SU-DHL-6 (cell line): ENCODE measurements around the gene KDM7A.

Experiments
- H2AFZ ChIP-seq: fragments of 200-600 bp; sonication (generic); 2 replicates; pipeline ENCODE4 v1.6.1; 2014; ENCODE audit warnings: low read depth, mild to moderate bottlenecking, moderate library complexity, mixed read lengths, antibody characterized with exemption, low read length; ENCODE audit not compliant: severe bottlenecking
- H3F3A ChIP-seq: fragments of 200-600 bp; shearing (Covaris generic); 2 replicates; pipeline ENCODE4 v1.6.0; 2016; ENCODE audit warnings: antibody characterized with exemption, mild to moderate bottlenecking; ENCODE audit not compliant: insufficient read depth
- H3K27ac ChIP-seq: fragments of 200-600 bp; sonication (generic); 2 replicates; pipeline ENCODE4 v1.5.1; 2016; ENCODE audit warnings: low read depth, mild to moderate bottlenecking, low read length, moderate library complexity, mixed read lengths
- H3K27me3 ChIP-seq: fragments of 200-600 bp; sonication (generic), shearing (Covaris generic); 2 replicates; pipeline ENCODE4 v1.6.0; 2014; ENCODE audit warnings: mild to moderate bottlenecking, low read length
- H3K36me3 ChIP-seq: fragments of 200-600 bp; sonication (generic); 2 replicates; pipeline ENCODE4 v1.6.1; 2014; ENCODE audit warnings: mild to moderate bottlenecking, low read length, mixed read lengths
- H3K4me2 ChIP-seq: fragments of 300-600, 200-600 bp; shearing (Covaris generic), sonication (generic); 2 replicates; pipeline ENCODE4 v1.6.0; 2014; ENCODE audit warnings: low read length, low read depth, mild to moderate bottlenecking; ENCODE audit not compliant: poor library complexity, severe bottlenecking
- H3K4me3 ChIP-seq: fragments of 200-600 bp; sonication (generic); 2 replicates; pipeline ENCODE4 v1.5.1; 2014; ENCODE audit warnings: antibody characterized with exemption, low read length, mild to moderate bottlenecking, mixed read lengths; ENCODE audit not compliant: insufficient read depth, poor library complexity, severe bottlenecking
- H3K79me2 ChIP-seq: fragments of 200-600 bp; sonication (generic); 2 replicates; pipeline ENCODE4 v1.6.1; 2014; ENCODE audit warnings: mild to moderate bottlenecking, low read length, moderate library complexity; ENCODE audit not compliant: insufficient read depth
- H3K9ac ChIP-seq: fragments of 200-600 bp; sonication (generic); 2 replicates; pipeline ENCODE4 v1.7.0; 2014; ENCODE audit warnings: mild to moderate bottlenecking, low read length
- H3K9me2 ChIP-seq: fragments of 200-600 bp; sonication (generic); replicated peaks from 2 replicates; pipeline ENCODE4 v1.6.1; 2014; ENCODE audit warnings: low read length; ENCODE audit not compliant: insufficient read depth
- H3K9me3 ChIP-seq: fragments of 200-600 bp; sonication (generic); 2 replicates; pipeline ENCODE4 v1.6.1; 2014; ENCODE audit warnings: low read length, mixed read lengths; ENCODE audit not compliant: insufficient read depth
- H4K20me1 ChIP-seq: fragments of 200-600 bp; sonication (generic); 2 replicates; pipeline ENCODE4 v1.6.1; 2014; ENCODE audit warnings: low read depth, mild to moderate bottlenecking, antibody characterized with exemption, low read length, moderate library complexity, mixed read lengths
- EZH2phosphoT487 ChIP-seq: fragments of 200-600 bp; sonication (generic), shearing (Covaris generic); conservative IDR thresholded peaks from 2 replicates; pipeline ENCODE4 v1.6.1; 2018; ENCODE audit warnings: mild to moderate bottlenecking, antibody characterized with exemption, low read length, moderate library complexity, mixed read lengths
- TF ChIP-seq, protein P1 (sequence below): fragments of 200-600 bp; sonication (generic); IDR thresholded peaks from one replicate; pipeline ENCODE4 v1.5.1; 2017; ENCODE audit warnings: antibody characterized with exemption, mild to moderate bottlenecking, low read length, moderate library complexity; ENCODE audit not compliant: insufficient read depth, poor library complexity, severe bottlenecking

KDM7A gene

DNA sequence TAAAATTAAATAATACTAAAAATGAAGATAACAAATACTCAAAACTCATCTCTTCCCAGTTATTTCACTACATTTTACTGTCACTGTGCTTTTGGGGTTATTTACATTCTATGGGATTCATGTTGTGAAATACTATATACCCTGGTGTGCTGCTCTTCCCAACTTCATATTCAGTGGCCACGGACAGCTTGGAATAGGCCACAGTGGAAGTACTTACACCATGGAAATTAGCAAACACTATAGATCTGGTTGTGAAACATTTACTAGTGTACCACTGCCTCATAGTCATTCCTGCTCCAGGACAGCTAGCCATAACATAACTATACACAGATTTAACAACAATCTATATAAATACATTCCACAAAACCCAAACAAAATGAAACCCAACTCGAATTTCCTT lies 21.2 kb upstream of the KDM7A start:
- Histone ChIP-seq H3K79me2 (no peaks in the 10 kb centered on the region), H3F3A (no peaks in the 10 kb centered on the region), H3K9me3 (no peaks in the 10 kb centered on the region), H3K9me2 (no peaks in the 10 kb centered on the region), H3K27ac (no peak overlapping the region), H3K27me3 (no peaks in the 10 kb centered on the region), H3K36me3 (no peaks in the 10 kb centered on the region), H3K4me3 (no peak overlapping the region), H2AFZ (no peak overlapping the region), H3K9ac (no peak overlapping the region), H3K4me2 (no peak overlapping the region), H4K20me1 (no peaks in the 10 kb centered on the region)
- TF ChIP-seq, protein P1, sequence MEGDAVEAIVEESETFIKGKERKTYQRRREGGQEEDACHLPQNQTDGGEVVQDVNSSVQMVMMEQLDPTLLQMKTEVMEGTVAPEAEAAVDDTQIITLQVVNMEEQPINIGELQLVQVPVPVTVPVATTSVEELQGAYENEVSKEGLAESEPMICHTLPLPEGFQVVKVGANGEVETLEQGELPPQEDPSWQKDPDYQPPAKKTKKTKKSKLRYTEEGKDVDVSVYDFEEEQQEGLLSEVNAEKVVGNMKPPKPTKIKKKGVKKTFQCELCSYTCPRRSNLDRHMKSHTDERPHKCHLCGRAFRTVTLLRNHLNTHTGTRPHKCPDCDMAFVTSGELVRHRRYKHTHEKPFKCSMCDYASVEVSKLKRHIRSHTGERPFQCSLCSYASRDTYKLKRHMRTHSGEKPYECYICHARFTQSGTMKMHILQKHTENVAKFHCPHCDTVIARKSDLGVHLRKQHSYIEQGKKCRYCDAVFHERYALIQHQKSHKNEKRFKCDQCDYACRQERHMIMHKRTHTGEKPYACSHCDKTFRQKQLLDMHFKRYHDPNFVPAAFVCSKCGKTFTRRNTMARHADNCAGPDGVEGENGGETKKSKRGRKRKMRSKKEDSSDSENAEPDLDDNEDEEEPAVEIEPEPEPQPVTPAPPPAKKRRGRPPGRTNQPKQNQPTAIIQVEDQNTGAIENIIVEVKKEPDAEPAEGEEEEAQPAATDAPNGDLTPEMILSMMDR: no peak
- TF ChIP-seq EZH2phosphoT487: no peak

DNA sequence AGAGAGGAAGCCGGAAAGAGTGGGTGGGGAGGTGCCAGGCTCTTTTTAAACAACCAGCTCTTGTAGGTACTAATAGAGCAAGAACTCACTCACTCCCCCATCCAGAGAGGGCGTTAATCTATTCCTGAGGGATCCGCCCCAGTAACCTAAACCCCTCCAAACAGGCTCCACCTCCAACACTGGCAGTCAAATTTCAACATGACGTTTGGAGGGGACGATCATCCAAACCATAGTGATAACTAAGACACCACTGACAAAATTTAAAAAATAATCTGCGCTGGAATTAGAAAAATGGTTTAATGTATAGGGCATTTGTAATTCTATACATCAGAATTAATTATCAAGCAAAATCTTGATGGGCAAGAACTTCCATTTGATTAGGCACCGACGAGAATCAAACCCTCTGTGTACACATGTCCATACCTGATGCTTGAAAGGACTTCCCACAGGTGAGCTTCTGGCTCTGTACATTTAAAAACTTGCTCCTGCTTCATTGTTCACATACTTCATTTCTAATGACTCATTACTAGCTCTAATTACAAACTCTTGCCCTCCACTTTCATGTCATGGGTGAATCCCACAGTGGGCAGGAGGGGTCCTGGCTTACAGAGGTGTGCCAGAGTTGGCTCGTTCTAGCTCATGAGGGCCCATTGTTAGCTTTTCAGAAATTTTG lies 20.6 kb upstream of the KDM7A start:
- Histone ChIP-seq H3K79me2 (no peaks in the 10 kb centered on the region), H3K9ac (no peak overlapping the region), H3K4me3 (no peak overlapping the region), H3K27me3 (no peaks in the 10 kb centered on the region), H2AFZ (no peak overlapping the region), H4K20me1 (no peaks in the 10 kb centered on the region), H3K9me3 (no peaks in the 10 kb centered on the region), H3K27ac (no peak overlapping the region), H3K9me2 (no peaks in the 10 kb centered on the region), H3F3A (no peaks in the 10 kb centered on the region), H3K4me2 (no peak overlapping the region), H3K36me3 (no peaks in the 10 kb centered on the region)
- TF ChIP-seq, protein P1: no peak
- TF ChIP-seq EZH2phosphoT487: no peak

DNA sequence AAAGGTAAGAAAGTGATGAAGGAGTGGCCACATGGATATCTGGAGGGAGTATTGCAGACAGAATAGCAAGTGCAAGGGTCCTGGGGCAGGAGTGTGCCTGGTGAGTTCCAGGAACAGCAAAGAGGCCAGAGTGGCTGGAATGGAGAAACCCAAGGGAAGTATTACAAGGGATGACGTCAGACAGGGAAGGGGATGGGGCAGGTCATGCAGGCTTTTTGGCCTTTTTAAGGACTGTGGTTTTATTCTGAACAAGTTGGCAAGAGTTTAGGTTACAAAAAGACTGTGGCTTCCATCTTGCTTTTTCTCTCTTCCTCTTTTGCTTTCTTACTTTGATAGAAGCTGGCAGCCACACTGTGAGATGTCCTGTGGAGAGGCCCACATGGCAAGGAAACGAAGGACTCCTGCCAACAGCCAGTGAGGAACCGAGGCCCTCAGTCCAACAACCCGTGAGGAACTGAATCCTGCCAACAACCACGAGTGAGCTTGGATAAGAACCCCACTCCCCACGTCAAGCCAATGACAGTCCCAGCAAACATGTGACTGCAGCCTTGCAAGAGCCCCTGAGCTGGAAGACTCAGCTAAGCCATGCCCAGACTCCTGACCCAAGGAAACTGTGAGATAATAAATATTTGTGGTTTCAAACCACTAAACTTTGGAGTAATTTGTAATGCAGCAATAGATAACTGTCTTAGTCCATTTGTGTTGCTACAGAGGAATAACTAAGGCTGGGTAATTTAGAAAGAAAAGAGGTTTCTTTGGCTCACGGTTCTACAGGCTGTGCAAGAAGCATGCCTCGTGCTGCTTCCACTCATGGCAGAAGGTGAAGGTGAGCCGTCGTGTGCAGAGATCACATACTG lies 19.8 kb upstream of the KDM7A start:
- no peaks in the 10 kb centered on the region for H3K36me3 ChIP-seq
- no peaks in the 10 kb centered on the region for H3K9me2 ChIP-seq
- no peak for TF ChIP-seq EZH2phosphoT487
- TF ChIP-seq, protein P1: no peak
- no peak overlapping the region for H3K4me2 ChIP-seq
- H3K79me2 ChIP-seq: no peaks in the 10 kb centered on the region
- H3F3A ChIP-seq: no peaks in the 10 kb centered on the region
- H3K4me3 ChIP-seq: no peak overlapping the region
- no peaks in the 10 kb centered on the region for H3K27me3 ChIP-seq
- no peak overlapping the region for H3K27ac ChIP-seq
- no peaks in the 10 kb centered on the region for H3K9me3 ChIP-seq
- H4K20me1 ChIP-seq: no peaks in the 10 kb centered on the region
- H3K9ac ChIP-seq: no peak overlapping the region
- no peak overlapping the region for H2AFZ ChIP-seq
